GM18499 (cell line): ENCODE results near the gene STK32A.

Experiments
- ATAC-seq: cut with Tn5 transposase; IDR thresholded peaks from one replicate; pipeline ENCODE4 v1.9.1; 2021; ENCODE audit warnings: moderate number of reproducible peaks; ENCODE audit not compliant: insufficient read depth, unreplicated experiment

Gene STK32A

DNA sequence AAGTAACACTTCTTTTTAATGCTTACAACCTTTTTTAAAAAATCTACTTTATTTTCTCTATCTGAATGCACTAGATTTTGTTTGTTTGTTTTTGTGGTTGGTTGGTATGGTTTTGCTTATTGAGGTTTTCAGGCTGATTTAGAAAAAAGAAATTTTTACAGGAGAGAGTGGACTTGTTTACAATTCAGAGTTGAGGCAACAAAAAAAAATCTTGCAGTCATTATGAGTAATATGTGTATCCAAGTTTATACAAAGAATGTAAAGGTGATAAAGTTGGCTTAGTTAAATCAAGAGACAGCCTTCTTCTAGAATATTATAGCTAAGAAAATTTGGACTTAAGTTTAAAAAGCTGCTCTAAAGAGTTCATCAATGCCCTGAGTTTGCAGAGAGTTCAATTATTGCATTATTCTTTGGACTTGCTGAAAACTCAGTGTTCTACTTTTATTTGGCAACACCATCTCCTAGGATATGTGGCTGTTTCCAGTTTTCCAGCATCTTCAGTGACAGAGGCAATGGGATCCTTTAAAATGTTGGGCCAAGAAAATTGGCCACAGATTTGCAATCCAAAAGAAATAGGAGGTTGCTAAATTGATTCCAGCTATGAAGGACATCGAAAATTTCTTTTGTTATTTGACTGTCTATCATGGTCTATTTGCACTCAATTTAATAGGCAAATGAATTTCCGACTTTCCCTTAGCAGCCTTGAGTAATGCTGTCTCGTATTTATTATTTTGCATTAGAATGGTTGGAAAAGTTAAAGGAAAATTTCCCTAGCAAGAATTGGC lies 10.7 kb downstream of the STK32A start:
- ATAC-seq = no peak

DNA sequence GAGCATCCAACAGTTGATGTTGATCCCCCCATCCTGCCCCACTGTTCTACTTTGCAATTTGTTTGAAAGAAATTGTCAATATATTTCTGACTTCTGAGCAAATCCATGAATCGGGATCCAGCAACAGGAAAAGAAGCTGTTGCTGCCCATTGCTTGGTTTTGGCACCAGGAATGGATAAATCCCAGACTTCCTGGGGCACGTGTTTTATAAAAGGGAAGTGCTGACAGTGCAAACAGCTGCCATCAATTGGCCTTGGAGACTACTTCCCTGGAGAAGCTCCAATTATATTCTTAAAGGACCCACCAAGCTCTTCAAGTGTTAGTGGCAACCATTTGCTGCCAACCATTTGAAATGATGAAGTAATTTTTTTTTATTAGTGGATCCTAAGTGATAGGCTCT lies 13.7 kb downstream of the STK32A start:
- ATAC-seq = no peak

DNA sequence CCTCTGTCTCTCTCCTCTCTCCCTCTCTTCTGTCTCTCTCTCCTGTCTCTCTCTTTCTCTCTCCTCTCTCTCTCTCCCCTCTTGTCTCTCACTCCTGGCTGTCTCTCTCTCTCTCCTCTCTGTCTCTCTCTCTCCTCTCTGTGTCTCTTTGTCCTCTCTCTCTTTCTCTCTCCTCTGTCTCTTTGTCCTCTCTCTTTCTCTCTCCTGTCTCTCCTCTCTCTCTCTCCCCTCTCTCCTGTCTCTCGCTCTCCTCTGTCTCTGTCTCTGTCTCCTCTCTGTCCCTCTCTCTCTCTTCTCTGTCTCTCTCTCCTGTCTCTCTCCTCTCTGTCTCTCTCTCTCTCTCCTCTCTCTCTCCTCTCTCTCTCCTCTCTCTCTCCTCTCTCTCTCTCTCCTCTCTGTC lies 25.0 kb downstream of the STK32A start:
- ATAC-seq = no peak

DNA sequence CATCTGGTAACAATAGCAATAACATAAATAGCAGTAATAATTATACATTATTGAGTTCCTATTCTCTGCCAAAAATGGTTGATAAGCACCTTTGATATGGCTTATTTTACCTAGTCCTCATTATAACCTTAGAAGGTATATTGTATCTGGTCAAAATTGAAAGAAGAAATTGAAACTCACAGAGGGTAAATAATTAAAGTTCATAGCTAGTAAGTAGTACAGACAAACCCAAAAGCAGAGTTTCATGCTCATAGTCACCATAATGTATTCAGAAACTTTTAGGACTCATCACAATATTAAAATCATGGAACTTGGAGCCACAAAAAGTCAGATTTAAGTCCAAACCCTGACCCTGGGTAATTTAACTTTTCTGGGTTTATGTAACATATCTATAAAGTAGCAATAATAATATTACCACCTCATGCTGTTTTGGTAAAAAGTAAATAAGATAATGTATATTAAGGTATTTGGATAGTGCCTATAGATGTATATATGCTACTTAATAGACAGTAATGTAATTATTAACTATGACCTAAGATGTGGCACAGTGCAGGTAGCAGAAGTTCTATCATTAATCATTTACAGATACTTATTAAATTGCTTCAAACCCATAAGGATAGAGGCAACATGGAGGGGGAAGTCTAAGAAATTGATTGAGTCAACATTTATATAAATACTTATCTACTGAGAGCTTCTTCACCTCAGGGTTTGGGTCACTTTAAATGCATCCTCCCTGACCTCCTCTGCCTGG lies 32.4 kb downstream of the STK32A start:
- ATAC-seq = no peak

- ATAC-seq = no peak
Observed at GRCh38 chr5:147276497-147276896, 41.7 kb downstream of the STK32A start.

- ATAC-seq = no peak
Observed at GRCh38 chr5:147286296-147286695, 51.5 kb downstream of the STK32A start.

- ATAC-seq = no peak
Observed at GRCh38 chr5:147287110-147287509, 52.3 kb downstream of the STK32A start.

DNA sequence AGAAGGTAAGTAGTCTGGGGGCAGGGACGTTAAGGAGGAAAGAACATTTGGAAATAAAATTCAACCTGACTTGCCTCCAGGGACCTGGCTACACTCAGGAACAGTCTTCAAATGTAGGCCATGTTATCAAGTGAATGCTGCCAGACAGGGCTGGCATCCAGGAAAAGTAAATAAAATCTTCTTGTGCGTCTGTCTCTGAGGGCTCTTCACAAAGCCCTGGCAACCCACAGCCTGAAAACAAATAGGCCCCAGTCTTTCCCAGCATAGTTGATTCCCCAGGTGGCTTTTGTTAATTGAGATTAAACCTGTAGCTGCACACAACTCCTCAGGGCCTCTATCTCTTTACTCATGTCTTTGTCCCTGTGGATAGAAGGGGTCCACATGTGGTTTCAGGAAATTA lies 55.4 kb downstream of the STK32A start:
- ATAC-seq = no peak

GRCh38 chr5:147303251-147303650 lies 68.4 kb downstream of the STK32A start:
- no peak for ATAC-seq

GRCh38 chr5:147303976-147304375 lies 69.2 kb downstream of the STK32A start:
- no peak for ATAC-seq

DNA sequence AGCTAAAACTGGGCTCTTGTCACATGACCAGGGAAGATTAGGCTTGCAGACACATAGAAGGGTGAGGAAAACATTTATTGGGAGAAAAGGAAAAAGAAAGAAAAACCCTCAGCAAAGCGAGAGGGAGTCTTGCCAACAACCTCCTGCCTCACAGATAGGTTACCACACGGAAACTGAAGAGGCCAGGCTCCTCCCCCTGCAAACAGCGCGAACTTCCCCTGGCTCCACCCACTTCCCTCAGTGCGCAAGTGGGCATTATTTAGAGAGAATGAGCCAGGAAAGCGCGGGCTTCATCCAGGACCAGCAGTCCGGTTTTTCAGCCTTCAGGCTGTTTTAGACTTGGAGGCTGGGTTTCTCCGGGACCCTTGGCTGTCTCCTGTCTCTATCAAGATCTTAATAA lies 70.3 kb downstream of the STK32A start:
- ATAC-seq = no peak

GRCh38 chr5:147306351-147306750 lies 71.5 kb downstream of the STK32A start:
- no peak for ATAC-seq

DNA sequence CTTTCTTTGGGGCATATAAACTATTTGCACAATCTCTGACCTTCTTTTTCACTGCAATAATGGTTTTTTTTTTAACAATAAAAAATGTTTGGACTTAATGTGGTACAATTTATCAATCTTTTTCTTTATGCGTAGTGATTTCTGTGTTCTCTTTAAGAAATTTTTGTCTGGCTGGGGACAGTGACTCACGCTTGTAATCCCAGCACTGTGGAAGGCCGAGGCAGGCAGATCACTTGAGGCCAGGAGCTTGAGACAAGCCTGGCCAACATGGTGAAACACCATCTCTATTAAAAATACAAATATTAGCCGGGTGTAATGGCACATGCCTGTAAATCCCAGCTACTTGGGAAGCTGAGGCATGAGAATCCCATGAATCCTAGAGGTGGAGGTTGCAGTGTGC lies 72.3 kb downstream of the STK32A start:
- ATAC-seq = no peak

DNA sequence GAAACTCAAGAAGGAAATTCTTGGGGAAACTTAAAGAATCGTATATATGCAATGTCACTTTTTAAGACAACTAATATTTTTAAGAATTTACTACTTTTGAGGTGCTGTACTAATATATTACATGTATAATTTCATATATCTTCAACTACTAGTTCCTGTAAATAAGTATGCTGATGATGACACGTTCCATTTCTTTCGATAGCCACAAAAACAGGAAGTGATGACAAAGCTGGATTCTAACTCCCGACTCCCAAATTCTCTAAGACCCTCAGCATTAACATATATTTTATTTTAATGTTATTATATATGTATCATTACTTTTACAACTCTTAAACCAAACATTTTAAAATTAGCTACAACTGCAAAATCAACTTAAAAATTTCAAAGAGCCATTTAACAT lies 74.8 kb downstream of the STK32A start:
- ATAC-seq = no peak

DNA sequence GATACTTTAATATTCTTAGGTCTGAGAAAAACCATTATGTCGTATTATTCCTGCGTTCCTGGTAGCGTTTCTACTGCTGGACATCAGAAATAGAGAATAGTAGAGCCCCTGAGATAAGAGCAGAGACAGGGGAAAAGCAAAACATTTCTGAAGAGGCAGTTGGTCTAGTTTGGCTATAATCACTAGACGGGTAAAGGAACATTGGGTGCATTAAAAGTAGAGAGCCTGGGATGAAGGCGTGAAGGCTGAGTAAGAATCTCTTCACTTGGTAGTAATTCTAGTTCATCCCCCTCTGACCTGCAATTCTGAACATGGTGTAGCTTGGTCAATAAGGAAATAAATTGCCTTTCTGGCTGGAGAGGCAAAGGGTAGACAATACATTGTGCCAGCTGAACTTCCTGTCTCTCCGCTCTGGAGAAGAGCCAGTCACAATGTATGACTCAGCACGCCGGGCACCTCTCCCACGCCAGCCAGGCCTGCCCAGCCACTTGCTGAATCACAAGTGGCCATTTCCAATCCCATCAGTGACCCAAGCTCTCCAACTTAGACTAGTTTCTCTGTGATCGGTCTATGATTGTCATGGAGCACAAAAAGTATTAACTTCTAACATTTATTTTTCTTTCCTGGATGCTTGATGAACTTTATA lies 75.4 kb downstream of the STK32A start:
- no peak for ATAC-seq

DNA sequence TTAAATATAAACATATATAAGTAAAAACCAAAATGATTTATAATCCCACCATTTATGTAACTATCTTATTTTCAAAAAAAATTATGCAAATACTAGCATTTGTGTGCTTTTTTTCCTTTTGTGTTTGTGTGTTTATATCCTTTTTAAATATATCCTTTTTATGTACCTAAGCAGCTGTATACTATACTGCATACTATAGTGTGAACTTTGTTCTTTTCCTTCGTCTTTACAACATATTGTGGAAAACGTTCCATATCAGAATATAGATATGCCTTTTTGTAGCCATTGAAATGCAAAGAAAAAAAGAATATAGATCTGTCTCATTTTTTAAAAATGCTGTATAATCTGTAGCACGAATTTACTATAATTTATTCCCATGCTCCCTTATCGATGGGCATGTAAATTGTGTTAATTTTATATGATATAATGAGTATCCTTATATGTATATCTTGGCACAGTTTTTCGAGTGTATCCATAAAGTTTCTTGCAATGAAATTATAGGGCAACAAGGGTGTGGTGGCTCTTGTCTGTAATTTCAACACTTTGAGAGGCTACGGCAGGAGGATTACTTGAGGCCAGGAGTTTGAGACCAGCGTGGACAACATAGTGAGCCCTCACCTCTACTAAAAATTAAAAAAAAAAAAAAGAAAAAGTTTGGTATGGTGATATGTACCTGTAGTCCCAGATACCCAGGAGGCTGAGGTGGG lies 83.3 kb downstream of the STK32A start:
- ATAC-seq = no peak

GRCh38 chr5:147321569-147321968 lies 86.7 kb downstream of the STK32A start:
- no peak for ATAC-seq

DNA sequence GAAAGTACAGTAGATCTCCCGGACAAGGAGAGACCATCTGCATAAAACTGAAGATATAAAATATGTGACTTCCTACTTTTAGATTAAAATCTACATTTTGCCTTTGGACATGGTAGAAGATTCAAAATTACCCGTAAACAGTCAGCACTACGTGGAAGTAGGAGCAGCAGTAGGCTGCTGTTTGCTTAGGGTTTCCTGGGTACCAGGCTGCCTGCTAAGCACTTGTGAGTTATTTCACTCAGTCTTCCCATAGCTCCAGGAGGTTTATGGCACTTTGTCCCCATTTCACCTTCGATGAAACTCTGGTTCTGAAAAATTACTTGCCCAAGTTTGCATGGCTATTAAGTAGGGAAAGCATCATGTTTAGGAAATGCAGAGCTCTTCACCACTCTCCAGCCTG lies 92.6 kb downstream of the STK32A start:
- no peak for ATAC-seq

DNA sequence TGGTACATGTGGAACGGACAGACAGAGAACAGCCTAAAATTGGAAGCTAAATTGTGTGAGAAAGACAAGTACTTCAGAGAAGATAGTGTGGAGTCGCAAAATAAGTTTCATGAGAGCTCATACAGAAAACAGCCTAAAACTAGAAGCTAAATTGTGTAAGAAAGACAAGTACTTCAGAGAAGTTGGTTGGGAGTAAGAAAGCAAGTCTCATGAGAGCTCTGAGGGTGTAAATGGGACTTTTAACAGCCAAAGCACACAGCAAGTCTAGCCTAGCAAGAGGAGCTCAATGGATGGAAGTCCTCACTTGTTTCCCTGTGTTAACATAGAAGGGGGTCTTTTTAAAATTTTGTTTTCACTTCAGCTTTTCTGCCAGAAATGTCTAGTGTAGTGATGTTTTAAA lies 93.1 kb downstream of the STK32A start:
- ATAC-seq = no peak

GRCh38 chr5:147332658-147333057 lies 97.8 kb downstream of the STK32A start:
- ATAC-seq = no peak

GRCh38 chr5:147336876-147337275 lies 102.0 kb downstream of the STK32A start:
- no peak for ATAC-seq
